ENCODE measurements around the gene NHSL2. TPM values are rescaled to one million over a fixed set of nuclear protein-coding genes. Genes with fewer than 3 reads are reported as not detected.

Gene NHSL2
- total RNA-seq, 1 donor from 2014 or later = 11.3 TPM

GRCh38 chrX:72041871-72042851, 131.5 kb downstream of the NHSL2 start:
- Mint-ChIP-seq H3K9me3 (no peaks in the 10 kb centered on the region), H3K36me3 (no peaks in the 10 kb centered on the region), H3K27ac (no peak overlapping the region), H3K4me1 (ENCODE audit: unreplicated experiment) (peaks cover 27% of the 10 kb centered on the region), H3K4me3 (no peak overlapping the region), H3K27me3 (no peaks in the 10 kb centered on the region)
- DNase-seq (ENCODE audit: extremely low spot score, unreplicated experiment) = no peak
- no peak for TF ChIP-seq CTCF (conservative IDR thresholded peaks at IDR 0.05)

GRCh38 chrX:72042852-72043248, 132.2 kb downstream of the NHSL2 start:
- no peaks in the 10 kb centered on the region for H3K36me3 Mint-ChIP-seq
- no peaks in the 10 kb centered on the region for H3K27me3 Mint-ChIP-seq
- no peak overlapping the region for H3K4me3 Mint-ChIP-seq
- H3K27ac Mint-ChIP-seq = no peak overlapping the region
- TF ChIP-seq CTCF (conservative IDR thresholded peaks at IDR 0.05) = no peak
- H3K4me1 Mint-ChIP-seq (ENCODE audit: unreplicated experiment) = peaks cover 28% of the 10 kb centered on the region
- DNase-seq (ENCODE audit: extremely low spot score, unreplicated experiment) = no peak
- H3K9me3 Mint-ChIP-seq = no peaks in the 10 kb centered on the region

- no peak for DNase-seq (ENCODE audit: extremely low spot score, unreplicated experiment)
- no peaks in the 10 kb centered on the region for H3K27me3 Mint-ChIP-seq
- no peak overlapping the region for H3K27ac Mint-ChIP-seq
Observed at GRCh38 chrX:72043636-72044035, 133.0 kb downstream of the NHSL2 start.

GRCh38 chrX:72045141-72045540, 134.5 kb downstream of the NHSL2 start:
- Mint-ChIP-seq H3K4me3 (no peak overlapping the region), H3K36me3 (no peaks in the 10 kb centered on the region), H3K4me1 (ENCODE audit: unreplicated experiment) (peaks cover 28% of the 10 kb centered on the region), H3K27ac (no peak overlapping the region), H3K9me3 (no peaks in the 10 kb centered on the region), H3K27me3 (no peaks in the 10 kb centered on the region)
- DNase-seq (ENCODE audit: extremely low spot score, unreplicated experiment) = no peak
- no peak for TF ChIP-seq CTCF (conservative IDR thresholded peaks at IDR 0.05)

More at GRCh38 chrX:72043636-72044035, 133.0 kb downstream of the NHSL2 start:
- TF ChIP-seq CTCF (conservative IDR thresholded peaks at IDR 0.05) = no peak
- Mint-ChIP-seq H3K36me3 (no peaks in the 10 kb centered on the region), H3K9me3 (no peaks in the 10 kb centered on the region), H3K4me1 (ENCODE audit: unreplicated experiment) (peaks cover 28% of the 10 kb centered on the region), H3K4me3 (no peak overlapping the region)

- Mint-ChIP-seq H3K4me1 (ENCODE audit: unreplicated experiment) (peaks cover 26% of the 10 kb centered on the region), H3K27me3 (no peaks in the 10 kb centered on the region), H3K36me3 (no peaks in the 10 kb centered on the region), H3K27ac (peak overlapping the region; percentile 15), H3K4me3 (no peak overlapping the region), H3K9me3 (no peaks in the 10 kb centered on the region)
- no peak for TF ChIP-seq CTCF (conservative IDR thresholded peaks at IDR 0.05)
- DNase-seq (ENCODE audit: extremely low spot score, unreplicated experiment) = no peak
Observed at GRCh38 chrX:72045552-72046277, 135.1 kb downstream of the NHSL2 start.
